Measurements from ENCODE around the gene HUS1.
"Not testable (repeated sequence)": the region's sequence is repeated elsewhere in the genome, so short reads cannot be mapped to it uniquely, and the experiment has no call there.

Gene HUS1

DNA sequence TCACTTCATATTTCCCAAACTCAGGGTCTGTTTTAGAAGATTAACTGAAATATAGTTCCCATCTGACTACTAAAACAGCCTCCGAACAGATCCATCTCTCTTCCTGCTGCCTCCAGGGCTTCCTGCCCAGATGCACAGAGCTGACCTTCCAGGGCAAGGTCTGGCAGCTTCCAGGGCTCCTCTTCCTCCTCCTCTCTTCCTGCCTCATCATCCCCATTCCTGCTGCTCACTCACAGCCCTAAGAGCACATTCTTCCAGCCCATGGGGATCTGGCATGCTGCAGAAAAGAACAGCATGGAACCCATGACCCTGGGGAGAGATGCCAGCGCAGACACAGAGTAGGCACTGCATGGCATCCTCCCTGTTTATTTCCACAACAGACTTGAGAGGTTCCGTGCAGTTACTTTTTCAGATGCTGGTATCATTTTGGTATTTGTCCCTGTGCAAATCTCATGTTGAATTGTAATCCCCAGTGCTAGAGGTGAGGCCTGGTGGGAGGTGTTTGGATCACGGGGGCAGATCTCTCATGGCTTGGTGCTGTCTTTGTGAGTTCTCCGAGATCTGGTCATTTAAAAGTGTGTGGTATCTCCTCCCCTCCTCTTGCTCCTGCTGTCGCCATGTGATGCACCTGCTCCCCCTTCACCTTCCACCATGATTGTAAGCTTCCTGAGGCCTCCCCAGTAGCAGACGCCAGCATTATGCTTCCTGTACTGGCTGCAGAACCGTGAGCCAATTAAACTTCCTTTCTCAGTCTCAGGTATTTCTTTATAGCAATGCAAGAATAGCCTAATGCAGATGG is 35.5 kb downstream of the HUS1 start:
- DNase-seq = no peak

DNA sequence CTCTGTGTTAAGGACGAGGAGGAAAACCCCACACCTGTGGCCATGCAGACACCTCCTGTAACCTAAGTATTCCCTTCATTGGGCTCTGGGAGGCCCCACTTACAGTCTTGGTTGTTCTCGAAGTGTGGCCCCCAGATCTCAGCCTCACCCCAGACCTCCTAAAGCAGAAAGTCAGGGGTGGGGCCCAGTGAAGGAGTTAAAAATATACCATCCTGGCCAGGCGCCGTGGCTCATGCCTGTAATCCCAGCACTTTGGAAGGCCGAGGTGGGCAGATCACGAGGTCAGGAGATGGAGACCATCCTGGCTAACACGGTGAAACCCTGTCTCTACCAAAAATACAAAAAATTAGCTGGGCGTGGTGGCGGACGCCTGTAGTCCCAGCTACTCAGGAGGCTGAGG is 36.8 kb downstream of the HUS1 start:
- DNase-seq = not testable (repeated sequence)

DNA sequence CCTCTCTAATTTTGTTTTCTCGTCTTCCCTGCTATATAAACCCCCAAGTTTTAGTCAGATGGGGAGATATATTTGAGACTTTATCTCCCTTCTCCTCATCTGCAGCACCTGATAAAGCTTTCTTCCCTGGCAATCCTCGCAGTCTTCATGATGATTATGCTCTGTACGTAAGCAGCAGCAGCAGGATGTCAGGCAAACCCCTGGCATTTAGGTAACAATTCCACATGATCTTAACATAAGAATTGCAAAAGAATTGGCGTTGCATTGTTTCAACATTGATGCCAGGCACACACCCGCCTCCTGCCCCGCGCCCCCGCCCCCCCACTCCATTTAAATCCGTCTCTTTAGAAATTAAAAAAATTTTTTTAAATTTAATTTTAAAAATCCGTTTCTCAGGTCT is 37.3 kb downstream of the HUS1 start:
- no peak for DNase-seq

DNA sequence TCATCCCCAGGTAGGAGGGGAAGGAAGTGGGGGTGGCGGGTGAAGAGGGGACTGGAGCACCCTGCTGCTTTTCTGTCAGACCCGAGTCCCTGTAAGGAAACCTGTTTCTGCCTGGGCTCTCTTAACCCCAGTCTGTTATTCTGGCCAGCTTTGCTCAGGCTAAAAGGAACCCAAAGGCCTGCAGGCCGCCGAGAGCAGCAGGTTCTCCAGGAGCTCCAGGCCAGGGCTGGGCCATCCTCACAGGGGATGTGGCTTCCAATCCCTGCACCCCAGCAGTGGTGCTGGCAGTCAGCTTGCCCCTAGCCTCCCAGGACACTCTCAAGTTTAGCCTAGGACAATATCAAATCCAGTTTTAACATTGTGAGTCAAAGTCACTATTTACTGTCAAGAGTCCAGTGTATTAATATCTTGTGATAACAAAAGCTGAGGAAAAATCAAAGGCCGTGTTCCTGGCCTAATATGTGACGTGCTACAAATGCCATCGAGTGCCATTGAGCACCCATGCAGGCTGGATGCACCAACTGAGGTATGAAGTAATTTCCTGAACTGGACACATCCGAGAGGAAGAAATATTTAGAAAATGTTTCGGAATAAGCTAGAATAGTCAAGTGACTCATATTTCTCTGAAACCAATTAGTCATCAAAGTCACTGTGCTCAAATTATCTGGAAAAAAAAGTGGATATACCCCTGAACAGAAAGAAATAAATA is 38.1 kb downstream of the HUS1 start:
- peak; percentile 31 for DNase-seq

DNA sequence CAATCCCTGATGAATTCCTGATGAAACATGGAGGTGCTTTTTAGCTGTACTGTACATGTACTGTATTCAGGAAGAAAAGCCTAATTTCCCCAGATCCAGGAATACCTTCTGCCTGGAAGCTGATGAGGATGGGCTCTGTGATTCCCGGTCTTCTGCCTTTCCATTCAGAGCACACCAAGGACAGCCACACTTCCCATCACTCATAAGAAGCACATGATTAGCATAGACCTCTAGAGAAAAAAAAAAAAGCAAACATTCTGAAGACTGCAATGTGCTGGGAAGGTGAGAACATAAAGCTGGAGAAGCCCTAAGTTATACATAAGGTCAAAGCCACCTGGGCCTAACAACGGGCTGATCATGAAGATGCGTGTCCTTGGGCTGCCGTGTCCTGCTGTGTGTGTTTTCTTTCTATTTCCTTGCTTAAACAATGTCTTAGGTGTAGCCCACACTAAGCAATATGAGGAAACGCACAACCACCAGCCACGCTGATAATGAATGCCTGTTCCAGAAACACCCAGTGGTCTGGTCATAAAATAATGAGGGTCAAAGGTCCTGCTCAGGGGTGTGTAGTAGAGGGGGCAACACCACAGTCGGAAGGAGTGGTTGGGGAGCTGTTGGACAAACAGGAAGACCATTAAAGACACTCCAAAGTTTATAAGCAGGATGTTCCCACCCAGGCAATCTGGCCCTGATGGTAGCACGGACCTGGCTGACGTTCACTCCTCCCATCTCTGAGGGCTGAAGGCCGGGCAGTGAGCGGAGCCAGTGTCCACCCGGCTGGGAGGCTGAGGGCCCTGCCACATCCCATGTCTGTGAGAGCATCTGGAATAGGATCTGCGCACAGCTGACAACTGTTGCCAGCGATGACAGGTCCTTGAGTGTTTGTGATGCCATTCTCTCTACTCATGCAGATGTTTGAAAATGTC is 39.1 kb downstream of the HUS1 start:
- no peak for DNase-seq

DNA sequence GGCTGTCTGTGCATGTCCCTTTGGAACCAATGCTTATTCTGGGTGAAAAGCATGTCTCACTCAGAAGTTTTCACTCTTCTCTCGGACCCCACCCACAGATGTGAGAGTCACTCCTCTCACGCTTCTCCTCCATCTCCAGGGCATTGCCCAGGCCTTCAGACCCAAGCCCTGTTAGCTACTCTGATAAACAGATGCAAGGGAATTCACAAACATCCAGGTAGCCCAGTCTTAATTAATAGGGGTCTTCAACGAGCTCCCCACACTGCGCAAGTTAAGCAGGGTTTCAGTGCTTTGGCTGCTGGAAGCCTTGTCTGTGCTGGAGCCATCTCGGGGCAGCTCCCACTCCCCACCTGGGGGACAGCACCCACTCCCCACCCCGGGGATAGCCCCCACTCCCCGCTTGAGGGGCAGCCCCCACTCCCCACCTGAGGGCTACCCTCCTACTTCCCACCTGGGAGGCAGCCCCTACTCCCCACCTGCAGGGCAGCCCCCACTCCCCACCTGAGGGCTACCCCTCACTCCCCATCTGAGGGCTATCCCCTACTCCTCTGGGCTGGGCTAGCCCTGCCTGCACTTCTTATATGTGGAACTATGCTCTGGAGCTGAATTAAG is 39.9 kb downstream of the HUS1 start:
- DNase-seq = no peak

DNA sequence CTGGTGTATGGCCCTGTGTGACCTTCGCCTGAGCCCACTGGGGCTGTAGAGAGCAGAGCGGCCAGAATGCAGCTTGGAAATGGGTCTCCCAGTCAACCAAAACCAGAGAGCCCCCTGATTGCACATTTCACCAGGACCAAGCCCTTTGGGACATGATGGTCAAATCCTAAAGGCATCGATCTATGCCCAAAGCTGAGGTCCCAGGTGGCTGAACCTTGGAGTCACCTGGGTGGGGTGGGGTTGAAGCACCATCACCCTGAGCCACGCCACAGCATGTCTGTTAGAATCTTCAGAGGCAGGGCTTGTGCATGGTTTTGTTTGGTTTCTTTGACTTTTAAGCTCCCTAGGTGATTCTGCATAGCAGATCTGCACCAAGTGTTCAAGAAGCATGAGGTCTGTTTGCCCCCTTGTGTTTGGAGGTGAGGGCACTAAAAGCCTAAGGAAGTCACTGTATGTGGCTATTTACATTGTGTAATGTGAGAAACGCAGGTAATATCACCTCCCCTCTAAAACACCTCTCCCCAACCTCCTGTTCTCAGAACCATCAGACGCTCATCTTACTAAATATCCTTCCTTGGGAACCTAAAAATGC is 40.7 kb downstream of the HUS1 start:
- DNase-seq = no peak

DNA sequence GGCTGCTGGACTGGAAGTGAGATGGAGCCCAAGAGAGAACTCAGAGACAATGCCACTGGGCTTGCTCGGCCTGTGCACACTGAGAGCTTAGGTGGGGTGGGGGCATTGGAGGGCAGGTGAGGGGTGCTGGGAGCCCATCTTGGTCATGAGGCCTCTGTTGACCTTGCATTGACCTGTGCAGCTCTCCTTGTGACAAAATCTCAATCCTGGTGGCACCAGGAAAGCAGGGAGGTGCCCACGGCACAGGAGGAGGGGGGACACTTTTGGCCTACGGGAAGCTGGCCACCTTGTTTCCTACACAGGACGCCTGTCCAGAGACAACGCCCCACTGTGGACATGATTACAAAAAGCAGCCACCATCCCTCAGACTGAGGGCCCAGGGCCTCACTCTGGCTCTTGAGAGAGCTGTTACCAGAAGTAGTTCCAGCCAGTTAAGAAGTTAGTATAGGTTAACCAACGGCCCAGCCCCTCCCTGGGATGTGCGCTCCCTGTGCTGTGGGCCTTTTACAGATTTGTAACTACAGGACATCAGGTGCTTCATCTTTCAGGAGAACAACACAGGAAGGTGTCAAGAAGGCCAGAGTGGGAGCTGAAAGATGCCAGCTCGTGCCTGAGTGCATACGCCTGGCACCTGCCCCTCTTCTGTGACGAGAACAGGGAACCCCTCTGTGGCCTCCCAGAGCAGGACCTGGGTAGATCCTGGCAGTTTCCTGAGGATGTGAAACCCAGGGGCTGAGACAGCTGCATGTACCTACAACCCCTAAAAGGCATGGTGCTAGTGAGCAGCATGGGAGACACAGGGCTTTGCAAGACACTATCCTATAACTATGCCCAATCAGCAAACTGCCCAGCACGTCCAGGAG is 41.5 kb downstream of the HUS1 start:
- DNase-seq = no peak

DNA sequence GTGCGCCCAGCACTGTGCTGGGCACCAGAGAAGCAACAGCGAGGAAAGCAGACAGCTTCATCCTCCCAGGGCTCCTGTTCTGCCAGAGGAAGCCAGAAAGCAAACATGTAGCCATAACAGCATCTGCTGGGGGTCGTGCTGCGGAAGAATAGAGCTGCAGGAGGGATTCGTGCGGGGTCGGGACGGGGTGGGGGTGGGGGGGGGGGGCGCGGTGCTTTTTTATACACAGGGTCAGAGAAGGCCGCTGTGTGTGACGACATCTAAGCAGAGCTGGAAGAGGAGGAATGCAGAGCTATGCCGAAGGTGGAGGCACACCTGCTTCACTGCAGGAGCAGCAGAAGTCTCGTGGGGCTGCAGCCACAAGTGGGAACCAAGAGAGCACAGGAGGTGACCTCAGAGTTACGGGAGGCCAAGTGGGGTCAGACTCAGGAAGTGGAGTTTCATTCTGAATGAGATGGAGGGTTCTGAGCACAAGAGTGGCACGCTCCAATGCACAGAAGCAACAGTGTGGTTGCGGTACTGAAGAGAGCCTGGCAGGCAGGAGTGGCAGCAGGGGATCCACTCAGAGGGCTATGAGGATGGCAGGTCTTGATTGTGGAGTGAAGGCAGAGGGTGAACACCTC is 42.2 kb downstream of the HUS1 start:
- DNase-seq = peak; percentile 48

DNA sequence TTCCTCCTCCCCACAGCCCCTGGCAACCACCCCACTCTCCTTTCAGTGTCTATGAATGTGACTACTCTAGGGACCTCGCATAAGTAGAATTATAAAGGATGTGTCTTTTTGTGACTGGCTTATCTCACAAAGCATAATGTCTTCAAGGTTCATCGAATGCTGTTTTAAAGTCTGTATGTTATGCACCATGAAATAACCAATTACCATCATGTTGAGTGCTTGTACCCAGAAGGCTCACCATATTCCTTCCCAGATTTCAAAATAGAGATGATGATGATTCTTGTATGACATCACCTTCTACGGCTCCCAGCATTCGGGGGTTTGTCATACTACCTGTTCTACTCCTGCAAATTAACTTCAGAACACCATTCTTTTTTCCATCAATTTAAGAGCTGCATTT is 43.1 kb downstream of the HUS1 start:
- no peak for DNase-seq

DNA sequence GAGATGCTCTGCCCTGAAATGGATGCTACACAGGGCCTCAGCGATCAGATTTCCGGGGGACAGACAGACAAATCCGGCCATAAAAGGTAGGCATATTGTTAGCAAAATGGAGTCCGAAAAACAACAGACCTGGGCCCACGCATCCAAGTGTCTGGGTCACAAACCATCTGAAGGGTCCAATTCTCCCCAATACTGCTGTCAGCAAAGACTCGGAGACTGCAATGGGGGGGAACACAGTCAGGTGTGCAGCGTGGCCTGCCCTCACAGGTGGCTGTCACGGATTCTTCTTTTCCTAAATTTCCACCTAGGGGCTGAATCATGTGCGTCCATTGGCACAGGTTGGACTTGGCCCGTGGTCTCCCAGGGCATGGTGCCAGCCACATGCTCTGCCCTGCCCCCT is 44.1 kb downstream of the HUS1 start:
- DNase-seq = no peak

DNA sequence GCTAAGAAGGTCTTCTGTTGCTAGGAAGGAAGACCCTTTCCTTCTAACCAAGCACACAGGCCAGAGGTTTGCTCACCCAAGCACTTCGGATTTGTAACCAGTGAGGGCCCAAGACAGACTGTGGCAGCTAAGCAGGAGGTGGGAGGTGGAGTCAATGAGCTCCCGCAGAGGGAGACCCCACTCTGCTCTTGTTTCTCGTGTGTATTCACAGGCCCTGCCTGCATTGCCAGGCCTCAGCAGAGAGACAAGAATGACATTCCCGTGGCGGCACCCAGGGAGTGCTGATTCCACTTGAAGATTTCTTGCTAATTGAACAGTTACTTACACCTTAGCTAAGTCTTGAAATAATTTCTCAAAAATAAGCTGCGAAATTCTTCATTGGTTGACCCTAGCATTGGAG is 44.6 kb downstream of the HUS1 start:
- no peak for DNase-seq

DNA sequence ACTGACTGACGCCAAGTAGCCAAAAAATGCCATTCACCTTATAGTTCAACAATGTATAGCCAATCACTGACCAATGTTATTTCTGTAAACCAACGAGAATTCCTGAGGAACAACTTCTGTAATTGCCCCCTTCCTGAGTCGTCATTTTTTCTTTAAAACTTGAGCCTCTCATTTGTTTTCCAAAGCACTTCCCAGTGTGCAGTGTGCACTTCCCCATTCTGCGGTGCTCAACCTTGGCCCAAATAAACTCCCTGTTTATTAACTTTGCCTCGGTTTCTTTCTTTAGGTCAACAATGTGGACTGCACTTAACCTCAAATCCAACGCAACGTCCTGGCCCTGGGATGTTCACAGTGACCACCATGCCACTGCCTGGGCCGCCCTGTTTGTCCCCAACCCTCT is 46.2 kb downstream of the HUS1 start:
- DNase-seq = no peak

DNA sequence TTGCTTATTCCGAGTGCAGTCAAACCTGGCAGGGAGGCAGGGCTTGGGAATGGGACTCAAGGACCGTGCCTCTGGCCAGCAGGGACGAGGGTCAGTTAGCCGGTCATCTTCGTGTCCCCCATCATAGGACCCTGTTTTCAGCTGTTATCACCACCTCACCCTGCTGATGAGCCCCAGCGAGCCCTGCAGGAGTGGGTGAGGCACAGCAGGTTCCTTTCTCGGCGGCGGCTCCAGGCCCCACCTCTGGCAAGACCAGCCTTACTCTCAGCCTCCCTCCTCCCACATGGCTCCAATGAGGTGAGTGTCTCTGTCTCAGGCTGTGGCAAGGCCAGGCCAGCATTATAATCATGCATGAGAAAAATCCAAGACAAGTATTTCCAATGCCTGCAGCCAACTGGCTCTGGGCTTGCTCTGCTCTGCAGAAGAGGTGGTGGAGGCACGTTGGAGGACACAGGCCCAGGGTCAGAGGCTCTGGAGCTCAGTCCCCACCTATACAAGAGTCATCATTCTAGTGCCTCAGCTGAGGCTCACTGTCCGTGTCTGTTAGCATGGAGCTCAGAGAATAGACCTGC is 46.9 kb downstream of the HUS1 start:
- no peak for DNase-seq

DNA sequence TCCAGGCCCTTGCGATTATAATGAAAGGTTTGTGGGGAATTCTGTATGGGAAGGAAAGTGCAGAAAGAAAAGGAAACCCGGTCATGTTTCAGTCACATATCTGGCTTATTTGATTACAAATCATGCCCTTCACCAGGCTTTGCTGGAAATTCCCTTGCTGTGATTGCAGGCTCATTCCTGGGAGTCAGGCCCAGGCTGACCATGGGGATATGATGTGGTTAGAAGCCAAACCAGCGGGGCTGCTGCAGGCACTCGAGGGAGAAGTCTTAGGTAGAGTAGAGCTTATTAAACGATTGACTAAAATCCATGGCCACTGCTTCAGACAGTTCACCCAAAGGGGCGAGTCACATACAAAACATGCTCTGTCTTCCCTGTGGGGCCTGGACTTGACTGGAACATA is 47.4 kb downstream of the HUS1 start:
- no peak for DNase-seq

DNA sequence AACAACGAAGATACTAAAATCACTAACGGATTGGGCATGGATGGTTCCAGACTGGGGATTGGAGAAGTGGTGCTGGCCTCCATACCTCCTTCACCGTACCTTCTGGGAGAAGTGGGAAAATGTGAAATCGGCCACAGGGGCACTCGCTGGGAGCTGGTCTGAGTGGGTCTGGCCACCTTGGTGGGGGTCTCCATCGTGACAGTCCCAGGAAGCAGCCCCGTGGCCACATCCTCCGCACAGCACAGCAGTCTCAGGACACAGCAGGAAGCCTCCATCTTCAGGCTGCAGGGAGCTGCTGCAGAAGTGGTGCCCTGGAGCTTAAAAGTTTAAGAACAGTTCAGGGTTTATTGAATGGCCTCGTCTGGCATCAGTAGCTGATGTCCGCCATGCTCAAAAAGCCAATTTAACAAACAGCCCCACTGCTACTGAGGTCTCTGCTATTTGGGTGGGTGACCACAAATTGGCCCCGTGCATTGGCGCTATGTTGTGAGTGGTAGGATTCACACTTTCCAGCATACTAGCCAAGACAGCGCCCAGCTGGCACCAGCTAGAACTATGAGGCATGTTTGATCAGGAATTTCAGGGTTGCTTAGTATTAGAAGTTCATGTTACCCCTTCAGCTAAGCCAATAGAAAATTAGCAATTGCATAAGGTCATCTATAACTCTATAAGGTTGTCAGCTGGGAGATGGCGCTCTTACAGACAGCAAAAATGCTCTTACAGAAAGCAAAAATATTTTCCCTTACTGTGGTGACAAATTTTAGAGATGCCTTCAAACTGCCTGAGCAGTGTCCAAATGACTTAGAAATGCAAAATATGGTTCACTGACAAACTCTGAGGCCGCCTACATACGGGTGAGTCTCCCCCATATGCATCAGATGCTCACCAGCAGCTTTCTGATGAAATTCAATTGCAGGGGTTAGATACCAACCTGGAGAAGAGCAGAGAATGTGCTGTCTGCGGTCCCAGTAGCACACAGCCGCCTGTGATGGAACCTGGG is 48.1 kb downstream of the HUS1 start:
- no peak for DNase-seq

DNA sequence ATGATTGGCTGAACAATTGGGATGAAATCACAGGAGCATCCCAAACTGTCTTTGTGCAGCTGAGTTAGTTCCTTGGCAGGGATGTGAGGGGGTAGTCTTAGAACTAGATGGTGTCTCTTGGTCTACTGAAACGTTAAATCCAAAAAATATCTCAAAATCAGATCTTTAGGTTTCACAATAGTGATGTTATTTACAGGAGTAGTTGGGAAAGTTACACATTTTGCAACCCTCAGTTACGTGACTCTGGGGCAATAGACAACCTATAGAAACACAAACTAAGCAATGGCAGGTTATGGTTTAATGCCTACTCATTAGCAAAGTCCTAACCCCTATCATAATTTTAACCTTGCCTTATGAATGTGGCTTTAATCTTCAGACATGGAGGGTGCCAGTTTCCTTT is 55.1 kb downstream of the HUS1 start:
- no peak for DNase-seq

DNA sequence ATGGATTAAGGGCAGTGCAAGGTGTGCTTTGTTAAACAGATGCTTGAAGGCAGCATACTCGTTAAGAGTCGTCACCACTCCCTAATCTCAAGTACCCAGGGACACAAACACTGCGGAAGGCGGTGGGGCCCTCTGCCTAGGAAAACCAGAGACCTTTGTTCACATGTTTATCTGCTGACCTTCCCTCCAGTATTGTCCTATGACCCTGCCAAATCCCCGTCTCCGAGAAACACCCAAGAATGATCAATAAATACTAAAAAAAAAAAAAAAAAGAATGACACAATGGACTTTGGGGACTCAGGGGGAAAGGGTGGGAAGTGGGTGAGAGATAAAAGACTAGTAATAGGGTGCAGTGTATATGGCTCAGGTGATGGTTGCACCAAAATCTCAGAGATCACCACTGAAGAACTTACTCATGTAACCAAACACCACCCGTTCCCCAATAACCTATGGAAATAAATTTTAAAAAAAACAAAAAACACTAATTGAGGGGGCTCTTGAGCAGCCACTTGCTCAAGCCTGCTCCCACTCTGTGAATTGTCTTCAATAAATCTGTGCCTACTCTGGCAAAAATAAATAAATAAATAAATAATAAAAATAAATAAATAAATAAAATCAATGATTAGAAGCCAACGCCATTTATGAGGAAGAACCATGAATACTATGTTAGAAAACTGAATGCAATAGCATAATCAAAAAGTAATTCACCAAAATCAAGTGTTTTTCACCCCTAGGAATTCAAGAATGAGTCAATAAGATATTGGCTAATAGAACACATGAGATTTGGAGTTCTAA is 56.1 kb downstream of the HUS1 start:
- DNase-seq = not testable (repeated sequence)

DNA sequence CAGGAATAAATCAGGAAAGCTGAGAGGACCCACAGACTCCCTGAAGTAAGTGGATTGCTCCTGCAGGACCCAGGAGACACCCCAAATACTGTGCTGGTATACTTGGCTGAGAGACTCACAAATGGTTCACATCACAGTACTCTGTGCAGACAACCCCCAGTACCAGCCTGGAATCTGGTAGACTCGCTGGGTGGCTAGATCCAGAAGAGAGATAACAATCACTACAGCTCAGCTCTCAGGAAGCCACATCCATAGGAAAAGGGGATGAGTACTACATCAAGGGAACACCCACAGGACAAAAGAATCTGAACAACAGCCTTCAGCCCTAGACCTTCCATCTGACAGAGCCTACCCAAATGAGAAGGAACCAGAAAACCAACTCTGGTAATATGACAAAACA is 62.9 kb downstream of the HUS1 start:
- not testable (repeated sequence) for DNase-seq
